GM13977 (cell line): ENCODE data around the gene TGIF2.
A peak's percentile ranks its signal among the peaks of the same experiment; 100 is the strongest.

Source experiments
- DNase-seq: peaks from one replicate; pipeline ENCODE4 v3.0.0; 2012; ENCODE audit warnings: low spot score
- CTCF ChIP-seq: IDR thresholded peaks from 2 replicates; pipeline ENCODE4 v1.5.1; 2012; ENCODE audit warnings: mild to moderate bottlenecking, control low read depth; ENCODE audit not compliant: insufficient read depth; ENCODE audit errors: extremely low read depth, missing control alignments
- in situ Hi-C: fragments of 300-500 bp; cut with MboI; formaldehyde crosslinking; loops from one replicate; pipeline ENCODE4 v1.12.0; 2022; ENCODE audit warnings: low sequenced_read_pairs, low pct_unique_long_range_greater_than_20kb, mixed read lengths, inconsistent platforms; ENCODE audit not compliant: unreplicated experiment

TGIF2 gene

DNA sequence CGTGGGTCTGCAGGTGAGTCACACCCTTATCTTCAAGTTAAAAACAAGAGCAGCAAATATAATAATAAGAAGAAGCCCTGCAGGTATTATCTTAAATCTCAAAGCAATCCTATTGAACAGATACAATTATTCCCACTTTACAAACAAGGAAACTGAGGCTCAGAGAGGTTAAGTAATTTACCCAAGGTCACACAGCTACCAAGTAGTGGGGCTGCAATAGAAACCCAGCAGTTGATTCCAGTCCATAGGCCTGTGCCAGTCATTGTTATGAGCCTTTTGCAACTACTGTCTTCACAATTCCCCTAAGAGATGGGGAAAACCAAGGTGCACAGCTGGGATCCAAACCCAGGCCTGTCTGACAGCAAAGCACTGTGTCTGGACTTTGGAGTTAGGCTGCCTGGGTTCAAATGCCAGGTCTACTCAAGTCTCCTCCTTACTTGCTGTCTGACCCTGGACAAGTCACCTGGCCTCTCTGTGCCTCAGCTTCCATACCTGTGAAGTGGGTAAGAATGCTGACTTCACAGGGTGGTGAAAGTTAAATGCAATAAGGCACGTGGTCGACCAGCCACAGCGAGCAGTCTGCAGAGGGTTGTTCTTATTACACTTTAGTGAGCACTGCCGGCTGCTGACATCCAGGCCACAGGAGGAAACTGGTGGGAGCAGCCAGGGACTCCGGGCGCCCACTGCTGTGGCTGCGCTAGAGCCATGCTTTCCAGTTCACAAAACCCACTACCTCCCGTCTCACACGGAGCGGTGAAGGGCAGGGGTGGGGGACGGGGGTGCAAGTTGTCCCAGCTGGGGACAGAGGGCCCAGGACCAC, 26.0 kb upstream of the TGIF2 start:
- in situ Hi-C loops, result no loop called here

GRCh38 chr20:36548006-36548315, 25.4 kb upstream of the TGIF2 start:
- peak; percentile 14 for TF ChIP-seq CTCF
- no peak for DNase-seq
- in situ Hi-C loops, result no loop called here

More for the DNA sequence above, 26.0 kb upstream of the TGIF2 start:
- DNase-seq, result no peak
- TF ChIP-seq CTCF, result no peak

GRCh38 chr20:36548704-36549627, 24.4 kb upstream of the TGIF2 start:
- in situ Hi-C loops, result no loop called here
- no peak for TF ChIP-seq CTCF
- DNase-seq, result no peak

DNA sequence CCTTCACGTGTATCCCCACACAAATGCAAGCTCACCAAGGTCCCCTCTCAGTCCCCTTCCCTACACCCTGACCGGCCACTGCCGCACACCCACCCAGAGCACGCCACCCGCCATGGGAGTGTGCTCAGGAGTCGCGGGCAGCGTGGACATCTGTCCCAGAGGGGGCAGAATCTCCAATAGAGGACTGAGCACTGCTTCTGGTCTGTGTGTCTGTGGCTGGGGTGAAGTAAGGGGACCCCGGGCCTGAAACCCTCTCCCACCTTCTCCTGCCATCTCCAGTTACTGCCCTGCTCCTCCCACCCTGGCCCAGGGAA, 23.8 kb upstream of the TGIF2 start:
- TF ChIP-seq CTCF, result no peak
- in situ Hi-C loops, result no loop called here
- no peak for DNase-seq

DNA sequence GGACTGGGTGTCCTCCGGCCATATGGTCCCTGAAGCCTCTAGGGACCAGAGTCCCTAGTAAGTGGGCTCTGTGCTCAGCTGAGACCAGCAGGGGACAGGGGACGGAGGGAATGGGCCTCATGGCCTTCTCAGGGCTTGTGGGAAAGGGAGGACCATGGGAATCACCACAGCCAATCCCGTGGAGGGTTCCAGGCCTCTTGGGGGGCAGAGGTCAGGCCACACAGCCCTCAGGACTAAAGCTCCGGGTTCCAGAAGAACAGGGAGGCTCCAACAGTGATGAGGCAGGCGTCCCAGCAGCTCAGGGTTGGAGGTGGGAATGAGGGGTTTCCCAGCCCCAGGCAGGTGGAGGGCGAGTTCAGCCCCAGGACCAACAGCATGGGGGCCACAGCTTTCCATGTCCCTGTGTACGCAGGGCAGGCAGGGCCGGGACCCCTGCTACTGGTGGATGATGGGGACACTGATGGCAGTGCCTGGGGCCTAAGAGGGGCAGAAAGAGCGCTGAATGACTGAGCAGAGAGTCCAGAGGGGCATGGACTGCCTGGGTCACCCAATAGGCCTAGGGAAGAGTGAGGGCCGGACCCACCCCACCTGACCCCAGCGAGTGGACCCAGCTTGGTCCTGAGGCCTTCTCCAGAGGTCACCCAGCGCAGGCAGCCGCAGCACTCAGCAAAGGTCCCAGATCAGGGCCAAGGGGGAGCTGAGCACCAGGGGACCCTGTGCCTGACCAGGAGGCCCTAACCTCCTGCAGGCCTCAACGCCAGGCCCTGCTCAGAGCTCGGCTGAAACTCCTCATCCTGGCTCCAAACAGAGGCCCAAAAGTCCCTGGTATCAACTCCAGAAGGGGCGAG, 23.2 kb upstream of the TGIF2 start:
- TF ChIP-seq CTCF, result no peak
- in situ Hi-C loops, result no loop called here
- DNase-seq, result no peak

DNA sequence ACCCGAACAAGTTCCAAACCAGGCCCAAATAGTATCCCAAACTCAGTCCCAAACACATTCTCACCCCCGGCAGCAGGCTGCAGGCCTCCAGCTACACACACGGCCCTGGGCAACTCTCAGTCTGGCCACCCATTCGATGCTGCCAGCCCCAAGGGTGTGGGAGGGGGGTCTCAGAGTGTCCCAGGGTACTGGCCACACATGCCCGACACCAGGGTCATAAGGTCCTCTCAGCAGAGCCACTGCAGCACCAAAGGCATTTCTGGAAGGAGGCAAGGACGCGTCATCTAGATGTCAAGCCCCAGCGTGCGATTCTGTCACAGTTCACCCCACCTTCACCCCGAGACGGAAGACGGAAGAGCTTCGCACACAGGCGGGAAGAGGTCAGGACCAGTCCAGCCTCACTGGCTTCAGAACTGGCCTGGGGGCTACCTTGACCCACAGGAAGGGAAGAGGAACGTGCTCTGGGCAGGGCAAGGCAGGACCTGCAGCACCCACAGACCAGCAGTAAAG, 22.6 kb upstream of the TGIF2 start:
- DNase-seq, result no peak
- TF ChIP-seq CTCF, result no peak
- in situ Hi-C loops, result no loop called here
